Left colon (tissue), 2 donors: ENCODE measurements around the gene TTLL9. TPM values are rescaled to one million over a fixed set of nuclear protein-coding genes. Genes with fewer than 3 reads are reported as not detected.

ENCODE experiments used
- ATAC-seq: fragments of 200-7000 bp; cut with Tn5 transposase; one replicate; pipeline ENCODE4 v1.9.1; 2020; ENCODE audit warnings: mild to moderate bottlenecking, moderate library complexity
- DNase-seq, 2 donors: peaks; one replicate each; pipeline ENCODE4 v3.0.0-alpha.2; 2020
- intact Hi-C, 2 donors: fragments of 100-400 bp; cut with DNase I in 1 of 2; cut with micrococcal nuclease in 1 of 2; formaldehyde crosslinking; loops; one replicate each; pipeline versions ENCODE4 v1.11.2 to v1.14.0; 2022; cut with DNase I, micrococcal nuclease
- total RNA-seq, 2 donors: library from RNA; stranded (reverse); fragmentation: NEBNext Ultra II Directional; extraction: Animal tissue kit (Norgen Biotek cat#: 25700); gene quantifications; one replicate each; pipeline ENCODE4 v1.2.1, GENCODE V29; 2021
- donor health status: DM: no; HTN: no; CAD: no.
- donor health status: DM: yes; HTN: yes; CAD: no.

Gene TTLL9
- total RNA-seq, 2 donors from 2014 or later = 0.14 TPM; not detected in 1

DNA sequence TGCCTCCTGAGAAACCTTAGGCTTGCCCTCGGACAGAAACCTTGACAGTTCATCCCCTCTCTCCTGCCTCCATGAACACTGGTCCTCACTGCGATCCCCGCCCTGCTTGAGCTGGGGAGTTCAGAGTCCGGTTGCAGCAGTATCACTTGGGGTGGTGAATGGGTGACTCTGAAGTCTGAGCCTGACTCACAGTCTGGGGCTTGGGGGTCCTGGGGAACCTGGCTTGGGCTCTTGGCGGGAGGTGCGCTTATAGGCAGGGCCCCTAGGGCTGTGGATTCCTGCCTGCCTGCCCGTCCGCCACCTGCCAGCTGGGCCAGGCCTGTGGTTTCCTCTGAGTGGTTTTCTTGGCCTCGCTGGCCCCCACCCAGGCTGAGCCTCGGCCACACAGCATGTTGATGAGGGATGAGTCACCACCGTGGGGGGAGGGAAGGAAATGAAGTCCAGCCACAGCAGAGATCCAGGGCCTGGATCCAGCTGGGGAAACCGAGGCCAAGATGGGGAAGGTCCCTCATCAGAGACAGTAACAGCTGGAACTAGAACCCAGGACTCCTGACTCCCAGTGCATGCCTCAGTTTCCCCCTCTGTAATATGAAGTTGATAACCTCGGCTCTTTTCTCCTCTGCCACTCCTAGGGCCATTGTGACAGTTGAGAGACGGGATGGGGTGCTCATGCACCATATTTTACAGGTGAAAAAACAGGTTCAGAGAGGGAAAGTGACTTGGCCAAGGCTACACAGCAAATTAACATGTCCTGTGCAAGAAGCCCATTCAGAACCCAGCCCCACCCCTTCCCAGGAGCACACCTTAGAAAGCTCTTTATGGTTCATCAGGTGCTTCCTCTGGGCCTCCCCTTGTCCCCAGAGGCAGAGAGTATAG, 34.2 kb upstream of the TTLL9 start:
- intact Hi-C loops = no loop called here
- peak; percentile 78 for ATAC-seq
- DNase-seq = peak; percentile 62 to 67

DNA sequence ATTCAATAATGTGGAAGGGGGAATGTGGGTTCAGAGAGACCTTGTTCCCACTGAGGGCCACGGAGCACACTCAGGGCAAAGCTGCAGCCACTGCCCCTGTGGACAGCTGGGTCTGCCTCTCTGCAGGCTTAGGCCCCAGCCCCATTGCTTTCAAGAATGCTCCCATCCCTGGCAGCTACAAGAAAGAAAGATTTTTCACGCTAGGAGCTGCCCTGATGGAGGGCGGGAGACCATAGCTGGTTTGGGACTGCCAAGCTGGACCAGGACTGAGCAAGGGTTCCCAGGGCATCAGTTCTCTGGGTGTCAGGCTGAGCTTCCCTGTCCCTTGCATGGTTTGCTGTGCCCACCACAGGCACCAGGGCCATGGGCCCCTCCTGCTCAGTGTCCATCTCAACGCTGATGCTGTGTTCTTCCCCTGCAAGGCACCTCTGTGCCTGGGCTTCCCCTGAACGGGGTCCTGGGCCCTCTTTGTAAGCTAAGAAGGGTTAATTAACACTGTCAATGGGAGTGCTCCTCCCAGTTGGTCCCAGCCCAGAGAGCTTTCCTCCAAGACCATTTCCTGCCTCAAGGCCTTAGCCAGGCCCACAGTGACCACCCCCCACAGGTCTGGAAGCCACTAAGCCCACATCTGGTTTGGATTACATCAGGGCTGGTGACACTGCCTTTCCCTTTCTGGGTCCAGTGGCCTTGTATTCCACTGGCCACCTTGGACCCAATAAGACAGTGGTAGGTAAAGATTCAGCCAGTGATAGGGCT, 33.4 kb upstream of the TTLL9 start:
- no peak for DNase-seq
- intact Hi-C loops = no loop called here
- no peak for ATAC-seq

DNA sequence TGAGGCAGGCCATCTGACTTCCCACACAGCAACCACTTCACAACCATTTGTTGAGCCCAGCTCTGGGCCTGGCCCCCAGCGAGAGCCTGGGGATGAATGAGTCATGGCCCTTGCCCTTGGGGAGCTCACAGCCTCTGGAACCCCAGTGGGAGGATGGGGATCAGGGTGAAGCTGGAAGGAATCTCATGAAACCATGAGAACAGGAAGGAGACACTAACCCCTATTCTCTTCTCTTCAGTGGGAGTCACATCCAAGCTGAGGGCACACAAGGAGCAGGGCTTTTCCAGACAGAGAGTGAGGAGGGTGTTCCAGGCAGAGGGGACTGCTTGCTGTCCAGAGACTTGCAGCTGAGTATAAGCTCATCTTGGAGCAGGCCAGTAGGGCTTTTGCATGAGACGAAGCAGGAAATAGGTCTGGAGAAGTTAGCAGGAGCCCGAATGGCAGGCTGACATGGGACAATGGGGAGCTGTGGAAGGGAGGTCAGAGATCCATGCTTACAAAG, 32.5 kb upstream of the TTLL9 start:
- ATAC-seq (no peak), DNase-seq (no peak)
- intact Hi-C loops = no loop called here

DNA sequence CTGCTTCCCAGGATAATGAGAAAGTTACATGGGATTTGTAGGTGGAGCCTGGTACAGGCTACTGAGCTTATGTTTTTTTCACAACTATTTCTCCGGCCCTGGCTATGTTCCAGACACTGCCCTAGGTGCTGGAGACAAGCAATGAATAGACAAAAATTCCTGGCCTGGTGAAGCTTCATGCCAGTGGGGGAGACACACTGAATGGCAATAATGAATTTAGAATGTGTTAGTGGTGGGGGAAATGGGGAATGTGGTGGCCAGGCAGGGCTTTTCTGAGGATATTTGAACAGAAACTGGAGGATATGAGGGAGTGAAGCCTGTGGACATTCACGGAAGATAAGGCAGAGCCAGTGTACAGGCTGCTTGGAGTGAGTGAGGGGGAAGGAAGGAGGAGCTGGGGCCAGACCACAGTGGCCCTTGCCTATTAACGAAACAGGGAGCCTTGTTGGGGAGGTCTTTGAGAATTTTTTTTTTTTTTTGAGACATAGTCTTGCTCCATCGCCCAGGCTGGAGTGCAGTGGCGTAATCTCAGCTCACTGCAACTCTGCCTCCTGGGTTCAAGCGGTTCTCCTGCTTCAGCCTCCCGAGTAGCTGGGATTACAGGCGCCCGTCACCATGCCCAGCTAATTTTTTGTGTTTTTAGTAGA, 31.7 kb upstream of the TTLL9 start:
- no peak for ATAC-seq
- intact Hi-C loops = no loop called here
- DNase-seq = no peak

DNA sequence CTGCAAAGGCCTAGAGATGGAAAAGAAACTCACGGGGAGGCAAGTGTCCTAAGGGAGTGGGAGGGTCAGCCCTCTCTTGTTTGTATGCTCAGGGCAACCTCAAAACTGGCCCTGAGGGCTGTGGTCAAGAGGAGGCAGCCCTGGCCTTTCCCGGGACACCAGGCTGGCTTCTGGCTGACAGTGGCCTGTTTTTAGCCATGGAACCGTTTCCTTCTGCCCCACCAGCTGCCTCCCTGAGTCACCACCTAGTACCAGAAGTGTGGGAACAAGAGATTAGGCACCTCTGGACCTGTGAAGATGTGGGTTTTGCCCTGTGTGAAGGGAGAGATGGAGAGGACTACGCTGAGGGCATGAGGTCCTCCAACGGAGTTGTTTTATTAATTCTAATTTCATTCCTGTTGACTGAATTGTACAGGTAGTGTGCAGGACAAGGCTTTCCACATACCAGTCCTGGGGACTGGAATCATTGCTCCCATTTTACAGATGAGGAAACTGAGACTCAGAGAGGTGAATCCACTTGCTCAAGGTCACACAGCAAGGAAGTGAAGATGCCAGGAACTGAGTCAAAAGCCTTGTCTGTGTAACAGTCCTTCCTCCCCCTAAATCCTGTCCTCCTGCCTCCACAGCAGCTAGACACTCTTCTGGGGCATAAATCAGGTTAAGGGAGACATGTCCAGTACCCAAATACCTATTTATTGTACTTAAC, 30.5 kb upstream of the TTLL9 start:
- intact Hi-C loops = no loop called here
- no peak for DNase-seq
- ATAC-seq = no peak

DNA sequence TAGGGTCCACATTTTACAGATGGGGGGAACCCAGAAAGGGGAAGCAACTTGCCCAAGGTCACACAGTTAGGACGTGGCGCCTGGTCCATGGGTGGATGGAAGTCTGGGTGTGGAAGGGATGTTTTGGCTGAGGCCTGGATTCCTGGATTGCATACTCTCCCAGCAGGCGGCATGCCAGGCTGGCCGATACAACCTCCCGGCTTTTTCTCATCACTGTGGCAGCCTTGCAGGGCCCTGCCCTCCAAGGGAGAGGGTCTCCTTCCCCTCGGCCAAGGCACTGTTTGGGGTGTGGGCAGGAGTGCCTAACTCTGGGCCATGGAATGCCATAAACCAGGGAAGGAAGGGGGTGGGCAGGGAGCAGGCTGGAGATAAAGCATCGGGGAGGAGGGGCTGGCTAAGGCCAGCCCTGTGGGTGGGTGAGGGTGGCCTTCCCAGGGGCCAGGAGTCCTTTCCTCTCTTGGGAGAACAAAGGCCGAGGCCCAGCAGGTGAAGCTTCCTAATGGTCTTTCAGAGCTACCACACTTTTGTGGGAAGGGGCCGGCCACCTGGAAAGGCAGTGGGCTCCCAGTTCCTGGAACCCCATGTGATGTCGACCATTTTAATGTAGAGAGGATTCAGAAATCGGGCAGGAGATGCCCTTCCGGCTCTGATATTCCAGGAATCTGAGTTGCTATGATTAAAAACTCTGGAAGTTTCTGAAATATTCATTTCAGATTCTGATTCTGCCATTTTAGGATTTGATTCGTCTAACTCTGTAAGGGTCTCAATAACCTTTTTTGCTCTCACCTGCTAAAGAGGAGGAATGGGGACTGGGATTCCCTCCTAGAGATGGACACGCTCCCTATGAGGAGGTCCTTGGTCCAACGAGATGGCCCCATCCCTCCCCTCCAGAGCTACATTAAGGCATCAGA, 29.3 kb upstream of the TTLL9 start:
- ATAC-seq (no peak), DNase-seq (no peak)
- intact Hi-C loops = no loop called here

DNA sequence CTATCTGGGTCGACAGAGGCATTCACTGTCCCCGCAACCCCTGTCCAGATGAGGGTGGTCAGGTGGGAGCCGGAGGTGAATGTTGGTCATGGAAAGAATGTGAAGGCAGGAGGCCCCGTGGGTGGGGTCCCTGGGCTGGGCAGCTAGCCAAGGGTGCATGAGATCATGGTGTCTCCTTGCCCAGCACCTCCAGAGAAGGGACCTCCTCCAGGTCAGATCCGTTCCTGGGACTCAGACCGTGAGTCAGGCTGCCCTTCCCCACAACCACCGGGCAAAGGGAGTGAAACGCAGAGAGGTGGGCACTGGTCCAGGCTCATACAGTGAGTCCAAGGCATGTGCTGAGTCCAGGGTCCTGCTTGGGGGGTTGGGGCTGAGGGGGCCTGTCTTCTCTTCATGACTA, 28.5 kb upstream of the TTLL9 start:
- DNase-seq (no peak), ATAC-seq (no peak)
- intact Hi-C loops = no loop called here

DNA sequence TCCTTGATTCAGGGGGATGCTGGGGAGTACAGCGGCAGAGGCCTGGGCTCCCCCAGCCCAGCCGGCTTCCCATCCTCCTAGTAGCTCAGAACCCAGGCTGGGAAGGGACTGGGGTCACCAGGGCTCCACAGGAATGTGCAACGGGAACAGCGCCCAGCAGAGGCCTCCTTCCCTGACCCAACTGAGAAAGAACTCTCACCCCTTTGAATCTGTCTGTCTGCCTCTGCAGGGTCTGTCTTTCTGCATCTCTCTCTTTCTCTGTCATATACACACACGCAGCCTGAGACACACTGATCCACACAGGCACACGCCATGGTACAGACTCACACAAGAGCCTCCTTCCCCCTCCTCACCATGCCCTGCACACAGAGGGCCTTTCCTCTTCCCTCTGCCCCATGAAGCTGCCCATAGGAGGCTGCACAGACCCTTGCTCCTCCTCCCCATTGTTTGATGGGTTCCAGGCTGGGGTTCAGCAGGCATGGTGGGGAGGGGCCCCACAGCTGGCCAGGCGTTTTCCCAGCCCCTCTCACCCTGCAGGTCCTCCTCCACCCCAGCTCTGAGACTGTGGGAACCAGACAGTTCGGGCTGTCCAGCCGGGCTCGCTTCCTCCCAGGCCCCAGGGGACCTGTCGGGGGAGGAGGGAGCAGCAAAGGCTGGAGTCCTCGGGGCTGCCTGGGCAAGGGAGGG, 27.8 kb upstream of the TTLL9 start:
- intact Hi-C loops = no loop called here
- DNase-seq (no peak), ATAC-seq (no peak)

DNA sequence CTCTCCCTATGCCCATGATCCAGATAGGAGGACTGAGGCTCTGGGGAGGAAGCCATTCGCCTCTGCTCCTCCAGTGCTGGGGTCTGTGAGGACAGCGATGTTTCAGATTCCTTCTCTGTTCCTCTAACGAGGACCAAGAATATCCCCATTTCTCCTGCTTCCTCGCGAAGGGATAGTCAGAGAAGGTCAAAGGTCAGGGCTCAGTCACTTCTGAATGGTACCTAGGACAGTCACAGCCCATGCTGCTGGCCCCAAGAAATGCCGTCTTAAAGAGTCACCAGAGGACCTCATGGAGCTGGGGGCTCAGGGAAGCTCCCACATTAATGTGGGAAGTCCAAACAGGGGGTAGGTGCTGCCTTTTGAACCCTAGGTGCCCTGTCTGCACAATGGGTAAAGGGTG, 27.1 kb upstream of the TTLL9 start:
- ATAC-seq (no peak), DNase-seq (no peak)
- intact Hi-C loops = no loop called here

DNA sequence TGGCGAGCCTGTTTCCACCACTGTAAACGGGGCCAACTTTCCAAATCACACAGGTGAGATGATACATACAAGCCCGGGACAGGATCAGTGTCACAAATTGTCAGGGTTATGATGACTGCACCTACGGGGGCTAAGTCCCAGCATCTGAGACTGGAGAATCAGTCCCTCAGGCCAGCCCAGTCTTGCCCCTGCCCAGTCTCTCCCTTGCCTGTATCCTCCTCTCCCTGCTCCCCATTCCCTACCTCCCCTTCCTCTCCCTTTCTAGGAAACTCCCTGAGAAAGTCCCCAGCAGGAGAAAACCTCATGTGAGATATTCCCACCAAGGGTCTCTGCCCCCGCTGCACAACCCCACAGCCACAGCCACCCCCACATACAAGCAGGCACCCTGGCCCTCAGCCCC, 26.6 kb upstream of the TTLL9 start:
- intact Hi-C loops = no loop called here
- no peak for DNase-seq
- ATAC-seq = no peak

DNA sequence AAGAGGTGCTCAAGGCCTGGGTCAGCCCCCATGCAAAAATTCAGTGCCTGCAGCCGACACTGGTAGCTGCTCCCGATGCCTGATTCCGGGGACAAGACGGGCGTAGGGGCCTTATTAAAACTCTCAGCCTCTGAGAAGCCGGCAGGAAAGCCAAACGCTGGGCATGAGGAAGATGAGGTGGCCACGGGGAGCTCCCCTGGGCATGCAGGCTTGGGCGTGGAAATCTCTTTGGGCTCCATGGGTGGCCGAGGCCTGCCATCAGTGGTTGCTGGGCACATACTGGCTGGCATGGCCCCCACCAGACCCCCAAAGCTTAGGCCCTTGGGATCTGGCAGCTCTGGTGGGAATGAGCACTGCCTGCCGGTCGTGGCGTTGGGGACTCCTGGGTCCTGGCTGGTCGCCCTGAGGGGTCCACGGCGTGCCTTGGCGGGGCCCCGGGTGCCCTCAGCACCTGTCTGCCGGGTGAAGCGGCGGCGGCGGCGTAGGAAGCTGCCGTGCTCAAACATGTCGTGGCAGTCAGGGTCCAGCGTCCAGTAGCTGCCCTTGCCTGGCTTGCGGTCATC, 25.6 kb upstream of the TTLL9 start:
- no peak for DNase-seq
- no peak for ATAC-seq
- intact Hi-C loops = no loop called here

DNA sequence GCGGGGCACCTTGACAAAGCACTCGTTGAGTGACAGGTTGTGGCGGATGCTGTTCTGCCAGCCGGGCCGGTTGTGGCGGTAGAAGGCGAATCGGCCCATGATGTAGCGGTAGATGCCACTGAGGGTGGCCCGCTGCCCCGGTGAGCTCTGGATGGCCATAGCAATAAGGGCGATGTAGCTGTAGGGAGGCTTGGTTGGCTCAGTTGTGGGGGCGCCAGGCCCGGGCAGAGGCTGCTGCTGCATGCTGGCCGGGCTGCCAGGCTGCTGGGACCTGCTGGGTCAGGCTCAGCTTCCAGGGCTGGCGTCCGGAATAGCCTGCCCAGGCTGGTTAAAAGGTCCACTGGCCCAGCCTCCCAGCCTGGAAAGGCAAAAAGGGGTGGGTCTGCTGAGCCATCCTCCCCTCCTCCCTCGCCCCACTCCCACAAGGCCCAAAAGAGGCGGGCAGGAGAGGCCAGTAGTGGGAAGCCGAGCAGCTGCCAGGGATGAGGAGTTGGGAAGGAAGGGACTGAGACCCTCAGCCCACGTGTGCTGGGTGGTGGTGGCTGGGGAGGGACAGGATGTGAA, 25.1 kb upstream of the TTLL9 start, which contains the start of gene FOXS1:
TSS of gene FOXS1 (minus strand) at position 305 of the 564 bp plus-strand sequence. CDS start at position 243, 62 bp downstream.
- DNase-seq = no peak
- intact Hi-C loops = no loop called here
- no peak for ATAC-seq

DNA sequence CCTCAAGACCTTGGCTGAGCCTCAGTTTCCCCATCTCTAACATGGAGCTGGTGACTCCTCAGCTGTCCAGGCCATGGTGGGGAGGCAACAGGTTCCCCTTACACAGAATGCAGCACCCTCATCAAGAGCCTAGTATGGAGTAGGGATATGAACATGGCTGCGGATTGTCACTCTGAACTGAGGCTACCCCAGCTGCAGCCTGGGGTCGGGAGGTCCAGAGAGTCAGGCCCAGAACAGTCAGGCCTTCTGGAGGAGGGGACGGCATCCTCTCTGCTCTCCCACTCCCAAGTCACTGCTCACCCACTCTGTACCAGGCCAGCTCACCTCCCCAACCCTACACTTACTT, 23.7 kb upstream of the TTLL9 start:
- ATAC-seq = no peak
- intact Hi-C loops = no loop called here
- no peak for DNase-seq

DNA sequence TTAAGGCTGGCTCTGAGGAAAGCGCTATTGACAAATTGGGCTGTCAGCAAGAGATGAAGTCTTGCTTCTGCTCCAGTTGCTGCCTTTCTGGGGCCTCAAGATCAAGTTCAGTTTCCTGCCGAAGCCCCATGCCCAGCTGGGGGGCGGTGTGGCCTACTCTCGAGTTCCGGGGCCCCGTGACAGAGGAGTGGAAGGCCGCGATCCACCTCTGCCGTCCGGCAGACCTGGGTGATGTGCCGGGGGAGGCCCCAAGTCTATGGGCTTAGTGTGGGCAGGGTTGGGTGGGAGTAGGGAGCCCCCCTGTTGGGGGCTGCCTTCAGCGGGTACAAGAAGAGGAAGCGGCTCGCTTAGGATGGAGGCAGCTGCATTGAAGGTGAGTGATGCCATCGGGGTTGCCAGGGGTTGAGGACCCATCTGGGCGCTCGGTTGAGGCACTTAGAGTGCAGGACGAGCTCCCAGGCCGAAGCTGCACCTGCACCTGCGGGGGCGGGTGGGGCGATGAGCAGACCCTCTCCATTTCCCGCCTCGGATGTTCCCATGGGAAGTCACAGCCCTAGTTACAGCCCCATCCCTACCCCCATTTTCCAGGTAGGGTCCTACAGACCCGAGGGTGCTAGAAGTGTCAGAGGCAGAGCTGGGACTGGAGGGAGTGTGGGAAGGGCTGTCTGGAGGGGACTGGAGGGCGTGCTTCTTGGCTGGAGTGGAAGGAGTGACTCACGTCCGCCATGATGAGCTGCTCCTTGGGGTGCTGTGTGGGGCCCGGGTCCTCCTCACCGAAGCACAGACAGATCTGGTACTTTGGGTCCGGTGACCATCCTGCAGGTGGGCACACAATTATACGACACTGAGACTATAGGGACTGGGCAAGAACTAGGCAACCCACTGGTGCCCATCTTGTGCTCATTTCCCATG, 22.1 kb upstream of the TTLL9 start:
- intact Hi-C loops = no loop called here
- ATAC-seq (no peak), DNase-seq (no peak)

DNA sequence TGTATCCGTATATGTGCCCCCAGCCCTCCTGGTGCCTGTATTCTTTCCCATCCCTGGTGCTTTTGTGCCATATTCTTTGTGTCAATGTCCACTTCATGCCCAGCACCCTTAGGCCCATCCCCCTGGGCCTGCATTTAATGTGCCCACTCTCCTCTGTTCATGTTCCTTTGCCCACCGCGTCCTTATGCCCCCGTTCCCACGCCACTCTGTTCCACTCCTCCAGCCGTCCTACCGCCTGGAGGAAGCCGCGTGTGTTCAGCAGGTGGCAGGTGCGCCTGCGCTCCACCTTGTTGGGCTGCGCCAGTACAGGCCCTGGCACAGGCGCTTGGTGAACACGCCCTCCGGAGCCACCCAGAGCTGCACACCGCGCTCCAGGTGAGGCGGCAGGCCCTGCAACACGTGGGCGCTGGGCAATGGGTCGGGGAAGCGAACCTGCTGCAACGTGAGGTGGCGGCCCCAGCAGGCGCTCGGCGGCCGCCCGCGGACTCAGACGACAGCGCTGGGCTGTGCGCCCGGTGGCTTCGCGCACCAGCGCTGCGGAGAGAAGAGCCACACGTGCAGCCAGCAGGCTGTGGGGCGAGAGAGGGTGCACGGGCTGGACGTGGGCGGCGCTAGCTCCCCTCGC, 21.0 kb upstream of the TTLL9 start:
- ATAC-seq (peak; percentile 96), DNase-seq (peak in 1 of 2 donors; percentile 70)
- intact Hi-C loops = no loop called here
